GM18508 (cell line): ENCODE results near the gene CCDC146.
"Not testable (repeated sequence)": the region's sequence is repeated elsewhere in the genome, so short reads cannot be mapped to it uniquely, and the experiment has no call there.

Source experiments
- ATAC-seq: cut with Tn5 transposase; IDR thresholded peaks from one replicate; pipeline ENCODE4 v1.9.1; 2021; ENCODE audit warnings: moderate number of reproducible peaks; ENCODE audit not compliant: insufficient read depth, unreplicated experiment

CCDC146 gene

GRCh38 chr7:77131781-77132180 lies 9.4 kb downstream of the CCDC146 start:
- ATAC-seq: not testable (repeated sequence)

GRCh38 chr7:77138668-77139067 lies 16.3 kb downstream of the CCDC146 start:
- ATAC-seq: not testable (repeated sequence)

- not testable (repeated sequence) for ATAC-seq
Observed at GRCh38 chr7:77140291-77140690, 17.9 kb downstream of the CCDC146 start.

GRCh38 chr7:77152232-77152631 lies 29.8 kb downstream of the CCDC146 start:
- not testable (repeated sequence) for ATAC-seq

GRCh38 chr7:77154917-77155464 lies 32.6 kb downstream of the CCDC146 start:
- ATAC-seq: not testable (repeated sequence)

- ATAC-seq: not testable (repeated sequence)
Observed at GRCh38 chr7:77155601-77156377, 33.4 kb downstream of the CCDC146 start.

- ATAC-seq: peak; percentile 67
Observed at GRCh38 chr7:77157034-77157433, 34.6 kb downstream of the CCDC146 start.

- ATAC-seq: peak; percentile 42
Observed at GRCh38 chr7:77157446-77157845, 35.0 kb downstream of the CCDC146 start.

- ATAC-seq: not testable (repeated sequence)
Observed at GRCh38 chr7:77171073-77171472, 48.7 kb downstream of the CCDC146 start.

- not testable (repeated sequence) for ATAC-seq
Observed at GRCh38 chr7:77172437-77173172, 50.2 kb downstream of the CCDC146 start.

GRCh38 chr7:77174418-77174817 lies 52.0 kb downstream of the CCDC146 start:
- not testable (repeated sequence) for ATAC-seq

- peak; percentile 80 for ATAC-seq
Observed at GRCh38 chr7:77175274-77175800, 52.9 kb downstream of the CCDC146 start.

- ATAC-seq: not testable (repeated sequence)
Observed at GRCh38 chr7:77177321-77177904, 55.0 kb downstream of the CCDC146 start.

GRCh38 chr7:77178024-77178423 lies 55.6 kb downstream of the CCDC146 start:
- ATAC-seq: not testable (repeated sequence)

- ATAC-seq: no peak
Observed at GRCh38 chr7:77181015-77181595, 58.7 kb downstream of the CCDC146 start.

GRCh38 chr7:77181734-77182133 lies 59.3 kb downstream of the CCDC146 start:
- no peak for ATAC-seq

GRCh38 chr7:77182261-77182660 lies 59.8 kb downstream of the CCDC146 start:
- no peak for ATAC-seq

GRCh38 chr7:77184463-77184862 lies 62.0 kb downstream of the CCDC146 start:
- ATAC-seq: no peak

- ATAC-seq: no peak
Observed at GRCh38 chr7:77184990-77185389, 62.6 kb downstream of the CCDC146 start.

GRCh38 chr7:77185866-77186265 lies 63.5 kb downstream of the CCDC146 start:
- ATAC-seq: no peak
